Neutrophil (primary cell): ENCODE measurements around the gene TMEM252.

Experiments
- H3K27ac ChIP-seq: fragments of 200-600 bp; sonication (generic); 2 replicates; pipeline ENCODE4 v1.5.1; 2016; ENCODE audit warnings: mild to moderate bottlenecking, moderate library complexity
- H3K27me3 ChIP-seq: fragments of 200-600 bp; sonication (generic); 2 replicates; pipeline ENCODE4 v1.6.0; 2016; ENCODE audit warnings: mild to moderate bottlenecking
- H3K36me3 ChIP-seq: fragments of 200-600 bp; sonication (generic); 2 replicates; pipeline ENCODE4 v1.5.1; 2017
- H3K4me1 ChIP-seq, 2 experiments: fragments of 200-600 bp in 1 of 2; sonication (generic) in 1 of 2; 1 replicate in 1 of 2; 2 replicates in 1 of 2; pipeline versions ENCODE4 v1.5.1 to v1.6.1; 2013 to 2016; ENCODE audit warnings: low read depth in 1 of 2, low read length in 1 of 2, mild to moderate bottlenecking in 1 of 2, moderate library complexity in 1 of 2; ENCODE audit not compliant: control insufficient read depth in 1 of 2, insufficient read depth in 1 of 2
- H3K4me3 ChIP-seq, 2 experiments: fragments of 200-600 bp in 1 of 2; sonication (generic) in 1 of 2; 1 replicate in 1 of 2; 2 replicates in 1 of 2; pipeline ENCODE4 v1.5.1; 2013 to 2016; ENCODE audit warnings: low read depth in 1 of 2, low read length in 1 of 2, mild to moderate bottlenecking in 1 of 2, moderate library complexity in 1 of 2
- H3K9me3 ChIP-seq: fragments of 200-600 bp; sonication (generic); 2 replicates; pipeline ENCODE4 v1.5.1; 2016
- TF ChIP-seq, protein P1 (sequence below): fragments of 200-600 bp; sonication (generic); IDR thresholded peaks from 2 replicates; pipeline ENCODE4 v1.5.1; 2016; ENCODE audit warnings: antibody characterized with exemption

Gene TMEM252

DNA sequence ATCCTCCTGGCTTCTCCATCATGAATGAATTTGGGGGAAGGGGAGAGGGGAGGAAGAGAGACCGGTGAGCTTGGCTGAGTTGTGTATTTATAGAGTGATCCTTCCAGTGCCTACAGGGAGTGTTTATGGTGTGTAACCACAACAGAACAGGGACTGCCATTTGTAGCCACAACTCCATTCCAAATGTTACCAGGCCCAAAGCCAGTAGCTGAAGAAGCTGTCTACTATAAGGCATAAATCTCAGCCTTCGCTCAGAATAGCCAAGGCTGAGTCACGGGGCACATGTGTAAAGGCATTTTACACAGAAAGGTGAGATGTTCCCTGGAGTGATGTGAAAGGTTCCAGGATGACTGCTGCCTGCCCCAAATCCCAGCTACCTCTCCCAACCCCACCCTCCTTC, 2.5 kb downstream of the TMEM252 start:
- TF ChIP-seq, protein P1, sequence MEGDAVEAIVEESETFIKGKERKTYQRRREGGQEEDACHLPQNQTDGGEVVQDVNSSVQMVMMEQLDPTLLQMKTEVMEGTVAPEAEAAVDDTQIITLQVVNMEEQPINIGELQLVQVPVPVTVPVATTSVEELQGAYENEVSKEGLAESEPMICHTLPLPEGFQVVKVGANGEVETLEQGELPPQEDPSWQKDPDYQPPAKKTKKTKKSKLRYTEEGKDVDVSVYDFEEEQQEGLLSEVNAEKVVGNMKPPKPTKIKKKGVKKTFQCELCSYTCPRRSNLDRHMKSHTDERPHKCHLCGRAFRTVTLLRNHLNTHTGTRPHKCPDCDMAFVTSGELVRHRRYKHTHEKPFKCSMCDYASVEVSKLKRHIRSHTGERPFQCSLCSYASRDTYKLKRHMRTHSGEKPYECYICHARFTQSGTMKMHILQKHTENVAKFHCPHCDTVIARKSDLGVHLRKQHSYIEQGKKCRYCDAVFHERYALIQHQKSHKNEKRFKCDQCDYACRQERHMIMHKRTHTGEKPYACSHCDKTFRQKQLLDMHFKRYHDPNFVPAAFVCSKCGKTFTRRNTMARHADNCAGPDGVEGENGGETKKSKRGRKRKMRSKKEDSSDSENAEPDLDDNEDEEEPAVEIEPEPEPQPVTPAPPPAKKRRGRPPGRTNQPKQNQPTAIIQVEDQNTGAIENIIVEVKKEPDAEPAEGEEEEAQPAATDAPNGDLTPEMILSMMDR: no peak
- Histone ChIP-seq H3K27ac (no peak overlapping the region), H3K9me3 (no peaks in the 10 kb centered on the region)

GRCh38 chr9:68537616-68537880, 3.1 kb downstream of the TMEM252 start:
- TF ChIP-seq, protein P1: no peak
- H3K4me3 ChIP-seq: no peak overlapping the region
- H3K4me1 ChIP-seq: peaks cover 20 to 39% of the 10 kb centered on the region in 2 experiments
- H3K27me3 ChIP-seq: no peaks in the 10 kb centered on the region
- no peak overlapping the region for H3K27ac ChIP-seq
- no peaks in the 10 kb centered on the region for H3K9me3 ChIP-seq
- H3K36me3 ChIP-seq: peaks cover 7% of the 10 kb centered on the region

More for the DNA sequence above, 2.5 kb downstream of the TMEM252 start:
- Histone ChIP-seq H3K36me3 (peaks cover 11% of the 10 kb centered on the region), H3K4me1 (peaks cover 14 to 39% of the 10 kb centered on the region in 2 experiments), H3K4me3 (no peak overlapping the region), H3K27me3 (no peaks in the 10 kb centered on the region)

- Histone ChIP-seq H3K4me1 (peaks cover 25 to 39% of the 10 kb centered on the region in 2 experiments), H3K27ac (no peak overlapping the region), H3K36me3 (peaks cover 7% of the 10 kb centered on the region), H3K9me3 (no peaks in the 10 kb centered on the region), H3K4me3 (no peak overlapping the region), H3K27me3 (no peaks in the 10 kb centered on the region)
- TF ChIP-seq, protein P1: no peak
Measured at GRCh38 chr9:68536876-68537615, 3.6 kb downstream of the TMEM252 start.

- peaks cover 3% of the 10 kb centered on the region for H3K36me3 ChIP-seq
- peaks cover 52 to 54% of the 10 kb centered on the region in 2 experiments for H3K4me1 ChIP-seq
- TF ChIP-seq, protein P1: no peak
- H3K4me3 ChIP-seq: no peak overlapping the region
- H3K9me3 ChIP-seq: no peaks in the 10 kb centered on the region
- peak overlapping the region; percentile 93 for H3K27ac ChIP-seq
- H3K27me3 ChIP-seq: no peaks in the 10 kb centered on the region
Measured at GRCh38 chr9:68533678-68534077, 7.0 kb downstream of the TMEM252 start.

DNA sequence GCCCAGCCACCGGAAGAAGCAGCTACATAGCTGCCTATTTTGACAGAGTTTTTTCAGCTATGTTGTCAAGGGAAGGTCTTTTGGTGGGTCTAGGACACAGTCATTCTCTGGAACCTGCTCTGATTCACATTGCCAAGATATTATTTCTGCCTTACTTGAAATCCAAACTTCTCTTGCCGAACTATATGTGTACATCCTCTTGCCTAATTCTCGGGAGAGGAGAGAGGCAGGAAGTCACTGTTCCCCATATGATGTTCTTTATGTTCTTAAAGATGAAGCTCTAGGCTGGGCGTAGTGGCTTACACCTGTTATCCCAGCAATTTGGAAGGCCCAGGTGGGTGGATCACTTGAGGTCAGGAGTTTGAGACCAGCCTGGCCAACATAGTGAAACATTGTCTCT, 8.6 kb downstream of the TMEM252 start:
- TF ChIP-seq, protein P1: no peak
- peak overlapping the region; percentile 51 to 64 for H3K4me3 ChIP-seq
- peaks cover 58 to 60% of the 10 kb centered on the region in 2 experiments for H3K4me1 ChIP-seq
- no peaks in the 10 kb centered on the region for H3K9me3 ChIP-seq
- peak overlapping the region; percentile 93 for H3K27ac ChIP-seq
- H3K36me3 ChIP-seq: peaks cover 3% of the 10 kb centered on the region
- H3K27me3 ChIP-seq: no peaks in the 10 kb centered on the region
